Neuronal stem cell (in vitro differentiated cells): ENCODE measurements around the gene TNK1.

Experiments used
- DNase-seq: peaks from one replicate; pipeline ENCODE4 v3.0.0-alpha.2; 2013; ENCODE audit warnings: low spot score
- H2AFZ ChIP-seq: one replicate; pipeline ENCODE4 v1.6.1; 2013; ENCODE audit warnings: mild to moderate bottlenecking, low read length, inconsistent platforms
- H2AK5ac ChIP-seq: 2 replicates; pipeline ENCODE4 v1.6.1; 2013; ENCODE audit warnings: low read depth, mild to moderate bottlenecking, inconsistent platforms, low read length, moderate library complexity, mixed read lengths
- H2BK120ac ChIP-seq: 2 replicates; pipeline ENCODE4 v1.6.1; 2013; ENCODE audit warnings: low read depth, mild to moderate bottlenecking, inconsistent platforms, low read length, moderate library complexity, mixed read lengths
- H2BK12ac ChIP-seq: one replicate; pipeline ENCODE4 v1.6.1; 2013; ENCODE audit warnings: low read length, inconsistent platforms
- H2BK15ac ChIP-seq: 2 replicates; pipeline ENCODE4 v1.6.1; 2013; ENCODE audit warnings: mild to moderate bottlenecking, low read length, inconsistent platforms, mixed read lengths
- H2BK5ac ChIP-seq: one replicate; pipeline ENCODE4 v1.6.1; 2013; ENCODE audit warnings: inconsistent platforms, mild to moderate bottlenecking, low read length, moderate library complexity
- H3K14ac ChIP-seq: one replicate; pipeline ENCODE4 v1.6.1; 2013; ENCODE audit warnings: low read length, inconsistent platforms
- H3K18ac ChIP-seq: 2 replicates; pipeline ENCODE4 v1.6.1; 2013; ENCODE audit warnings: low read length, inconsistent platforms
- H3K23ac ChIP-seq: 2 replicates; pipeline ENCODE4 v1.6.1; 2013; ENCODE audit warnings: low read depth, mild to moderate bottlenecking, mixed read lengths, low read length, inconsistent platforms; ENCODE audit not compliant: poor library complexity
- H3K27ac ChIP-seq: replicated peaks from 3 replicates; pipeline ENCODE4 v1.5.1; 2013; ENCODE audit warnings: low read length, inconsistent platforms
- H3K27me3 ChIP-seq, 3 experiments: 2 replicates each; pipeline ENCODE4 v1.6.1; 2013; ENCODE audit warnings: low read length in 3 of 3, mild to moderate bottlenecking in 2 of 3, inconsistent platforms in 1 of 3, low read depth in 1 of 3, mixed read lengths in 1 of 3, moderate library complexity in 1 of 3; ENCODE audit not compliant: control insufficient read depth in 3 of 3, insufficient read depth in 3 of 3
- H3K36me3 ChIP-seq, 2 donors: replicated peaks in 1 of 2; 2 replicates each; pipeline ENCODE4 v1.6.1; 2013; ENCODE audit warnings: low read length in 2 of 2; ENCODE audit not compliant: control insufficient read depth in 2 of 2, insufficient read depth in 2 of 2
- H3K4ac ChIP-seq: 2 replicates; pipeline ENCODE4 v1.6.1; 2013; ENCODE audit warnings: inconsistent platforms, mild to moderate bottlenecking, low read length, moderate library complexity
- H3K4me1 ChIP-seq, 2 donors: 1 replicate in 1 of 2; 2 replicates in 1 of 2; pipeline ENCODE4 v1.6.1; 2013; ENCODE audit warnings: low read length in 2 of 2, low read depth in 1 of 2; ENCODE audit not compliant: control insufficient read depth in 2 of 2, insufficient read depth in 1 of 2
- H3K4me2 ChIP-seq: one replicate; pipeline ENCODE4 v1.6.1; 2013; ENCODE audit warnings: mild to moderate bottlenecking, low read length, inconsistent platforms; ENCODE audit not compliant: insufficient read depth, poor library complexity, severe bottlenecking
- H3K4me3 ChIP-seq, 2 donors: 2 replicates each; pipeline ENCODE4 v1.5.1; 2013; ENCODE audit warnings: low read length in 2 of 2, mild to moderate bottlenecking in 2 of 2, inconsistent platforms in 1 of 2, moderate library complexity in 1 of 2
- H3K79me1 ChIP-seq: one replicate; pipeline ENCODE4 v1.6.1; 2013; ENCODE audit warnings: low read depth, mild to moderate bottlenecking, inconsistent platforms, low read length, moderate library complexity
- H3K9ac ChIP-seq: one replicate; pipeline ENCODE4 v1.6.1; 2013; ENCODE audit warnings: mild to moderate bottlenecking, low read depth, low read length, inconsistent platforms; ENCODE audit not compliant: poor library complexity
- H3K9me3 ChIP-seq, 2 donors: replicated peaks in 1 of 2; 2 replicates each; pipeline versions ENCODE3 to v1.6.1; 2013; ENCODE audit warnings: low read length in 2 of 2, mild to moderate bottlenecking in 2 of 2, inconsistent platforms in 1 of 2, low read depth in 1 of 2, mixed read lengths in 1 of 2, moderate library complexity in 1 of 2; ENCODE audit not compliant: control insufficient read depth in 2 of 2, insufficient read depth in 1 of 2
- H4K8ac ChIP-seq: one replicate; pipeline ENCODE4 v1.6.1; 2013; ENCODE audit warnings: low read depth, mild to moderate bottlenecking, inconsistent platforms, low read length, moderate library complexity
- H4K91ac ChIP-seq: one replicate; pipeline ENCODE4 v1.6.1; 2013; ENCODE audit warnings: low read length, low read depth, mild to moderate bottlenecking, inconsistent platforms; ENCODE audit not compliant: poor library complexity
- WGBS, 2 donors: extraction: QIAGEN DNeasy Blood & Tissue Kit; methylation state at CpG; one replicate each; pipeline ENCODE4 v1.1.7; 2013; ENCODE audit warnings: missing lambda C conversion rate in 2 of 2, mixed read lengths in 1 of 2; ENCODE audit not compliant: insufficient read length in 2 of 2, insufficient replicate concordance in 1 of 2; ENCODE audit errors: extremely low coverage in 2 of 2; 5-methylcytosine and 5-hydroxymethylcytosine counted together

The TNK1 gene

DNA sequence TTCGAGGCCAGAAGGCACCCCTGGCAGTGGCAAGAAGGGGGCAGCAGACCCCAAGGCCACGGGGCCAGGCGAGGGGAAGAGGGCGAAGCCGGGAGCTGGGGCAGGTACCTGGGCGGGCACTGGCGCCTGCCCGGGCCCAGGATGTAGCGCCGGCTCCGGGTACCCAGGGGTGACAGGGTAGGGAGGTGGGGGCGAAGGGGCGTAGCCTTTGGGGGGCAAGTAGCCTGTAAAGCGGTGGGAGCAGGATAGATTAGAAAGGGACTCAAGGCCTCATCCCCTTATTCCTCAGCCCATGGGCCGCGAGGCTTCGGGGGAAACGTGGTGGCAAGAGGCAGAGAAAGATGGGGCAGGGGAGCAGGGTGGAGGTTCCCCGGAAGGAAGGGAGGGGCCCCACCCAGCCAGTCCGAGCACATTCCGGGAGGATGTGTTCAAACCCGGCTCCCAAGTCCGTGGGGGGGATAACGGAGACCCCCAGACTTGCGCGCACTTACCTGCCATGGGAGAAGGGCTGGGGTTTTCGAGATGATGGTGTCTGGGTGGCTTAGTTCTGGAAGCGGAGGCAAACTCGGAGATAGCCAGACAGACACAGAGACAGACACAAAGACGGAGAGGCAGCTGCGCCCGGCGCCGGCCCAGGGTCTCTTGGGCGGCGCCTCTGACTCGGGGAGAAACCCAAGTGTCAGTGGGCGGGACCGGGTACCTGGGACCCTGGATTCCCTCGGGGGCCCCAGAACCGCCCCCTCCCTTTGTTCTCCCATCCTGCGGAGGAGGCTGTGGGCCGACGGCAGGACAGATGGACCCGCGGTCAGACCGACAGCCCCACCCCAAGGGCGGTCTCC is 12.9 kb downstream of the TNK1 start:
- Histone ChIP-seq H3K4ac (peak overlapping the region; percentile 78), H3K36me3 (peaks cover 13 to 35% of the 10 kb centered on the region in 2 donors), H3K14ac (no peak overlapping the region), H3K79me1 (no peaks in the 10 kb centered on the region), H3K9me3 (peaks cover 0 to 1% of the 10 kb centered on the region in 2 donors), H3K4me3 (peak overlapping the region; percentile 56 to 88), H2AFZ (peak overlapping the region; percentile 97), H3K9ac (peak overlapping the region; percentile 82), H3K27ac (no peak overlapping the region), H2BK120ac (peak overlapping the region; percentile 82), H2BK5ac (peak overlapping the region; percentile 100), H3K4me1 (peaks cover 3 to 7% of the 10 kb centered on the region in 2 donors), H4K8ac (no peak overlapping the region), H3K23ac (peak overlapping the region; percentile 21), H3K27me3 (no peaks in the 10 kb centered on the region), H4K91ac (no peak overlapping the region), H2BK12ac (no peak overlapping the region), H3K4me2 (peak overlapping the region; percentile 99), H3K18ac (peak overlapping the region; percentile 91), H2AK5ac (peak overlapping the region; percentile 64), H2BK15ac (no peak overlapping the region)
- no peak for DNase-seq
- WGBS, 2 donors, result no CpG with 5 or more reads among the region's 48 CpGs

- Histone ChIP-seq H3K4ac (peak within 1 kb of the TSS; percentile 78), H3K9me3 (peaks cover 0 to 1% of the 10 kb centered on the region in 2 donors), H4K91ac (no peak within 1 kb of the TSS), H2AFZ (peak within 1 kb of the TSS; percentile 97), H3K23ac (peak within 1 kb of the TSS; percentile 73), H2BK15ac (peak within 1 kb of the TSS; percentile 94), H3K18ac (peak within 1 kb of the TSS; percentile 94), H2BK12ac (no peak within 1 kb of the TSS), H3K27me3 (no peaks in the 10 kb centered on the region), H3K4me2 (peak within 1 kb of the TSS; percentile 99), H3K79me1 (no peaks in the 10 kb centered on the region), H3K9ac (peak within 1 kb of the TSS; percentile 96), H2AK5ac (peak within 1 kb of the TSS; percentile 83), H2BK5ac (peak within 1 kb of the TSS; percentile 100), H2BK120ac (peak within 1 kb of the TSS; percentile 82), H3K27ac (peak within 1 kb of the TSS; percentile 94), H4K8ac (no peak within 1 kb of the TSS), H3K36me3 (peaks cover 9 to 28% of the 10 kb centered on the region in 2 donors), H3K4me1 (peaks cover 3 to 7% of the 10 kb centered on the region in 2 donors), H3K4me3 (peak within 1 kb of the TSS; percentile 56 to 88), H3K14ac (peak within 1 kb of the TSS; percentile 94)
- WGBS, 2 donors, result no CpG with 5 or more reads among the region's 71 CpGs
- DNase-seq, result peak; percentile 77
Measured at GRCh38 chr17:7394452-7395191, 13.7 kb downstream of the TNK1 start, which contains the start of gene PLSCR3. PLSCR3 (minus strand) TSS chr17:7394525; CDS start chr17:7394110, 415 bp downstream.

DNA sequence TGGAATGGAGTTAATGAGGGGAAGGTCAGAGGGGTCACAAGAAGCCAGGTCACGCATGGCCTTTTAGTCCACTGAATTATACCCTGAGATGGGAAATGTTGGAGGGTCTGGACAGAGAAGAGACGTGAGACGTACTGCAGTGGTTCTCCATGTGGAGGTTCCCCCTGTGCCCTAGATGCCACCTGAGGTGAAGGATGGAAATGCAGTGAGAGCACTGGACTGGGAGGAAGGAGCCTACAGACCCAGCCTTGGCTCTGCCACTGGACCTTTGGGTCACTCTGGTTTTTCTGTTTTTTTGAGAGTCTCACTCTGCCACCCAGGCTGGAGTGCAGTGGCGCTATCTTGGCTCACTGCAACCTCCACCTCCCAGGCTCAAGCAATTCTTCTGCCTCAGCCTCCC is 15.3 kb downstream of the TNK1 start:
- no peak overlapping the region for H3K18ac ChIP-seq
- peaks cover 3 to 15% of the 10 kb centered on the region in 2 donors for H3K36me3 ChIP-seq
- H3K14ac ChIP-seq, result no peak overlapping the region
- H3K4me1 ChIP-seq, result peaks cover 3 to 7% of the 10 kb centered on the region in 2 donors
- no peak overlapping the region for H2AK5ac ChIP-seq
- no peak overlapping the region for H3K4ac ChIP-seq
- no peaks in the 10 kb centered on the region for H3K79me1 ChIP-seq
- no peak overlapping the region for H3K9ac ChIP-seq
- peaks cover 0 to 1% of the 10 kb centered on the region in 2 donors for H3K9me3 ChIP-seq
- DNase-seq, result no peak
- no peak overlapping the region for H3K4me3 ChIP-seq
- H4K8ac ChIP-seq, result no peak overlapping the region
- no peak overlapping the region for H3K27ac ChIP-seq
- no peak overlapping the region for H2AFZ ChIP-seq
- no peak overlapping the region for H3K4me2 ChIP-seq
- no CpG with 5 or more reads among the region's 4 CpGs for WGBS, 2 donors
- H2BK15ac ChIP-seq, result no peak overlapping the region
- no peak overlapping the region for H2BK12ac ChIP-seq
- no peaks in the 10 kb centered on the region for H3K27me3 ChIP-seq
- no peak overlapping the region for H4K91ac ChIP-seq
- no peak overlapping the region for H3K23ac ChIP-seq
- H2BK120ac ChIP-seq, result no peak overlapping the region
- no peak overlapping the region for H2BK5ac ChIP-seq

DNA sequence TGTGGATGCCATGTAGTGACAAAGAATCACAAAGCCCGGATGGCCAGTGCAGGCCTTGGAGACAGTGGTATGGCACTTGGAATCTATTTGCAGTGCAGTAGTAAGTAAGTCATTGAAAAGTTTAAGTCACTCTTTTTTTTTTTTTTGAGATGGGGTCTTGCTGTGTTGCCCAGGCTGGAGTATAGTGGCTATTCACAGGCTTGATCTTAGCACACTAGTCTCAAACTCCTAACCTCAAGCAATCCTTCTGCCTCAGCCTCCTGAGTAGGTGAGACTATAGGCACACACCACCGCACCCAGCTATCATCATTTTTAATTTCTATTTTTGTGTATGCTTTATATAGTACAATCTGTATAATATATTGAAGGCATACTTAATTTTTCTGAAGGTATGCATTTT is 17.7 kb downstream of the TNK1 start:
- Histone ChIP-seq H3K27ac (no peak overlapping the region), H3K27me3 (no peaks in the 10 kb centered on the region), H2BK5ac (no peak overlapping the region), H3K9me3 (peaks cover 0 to 1% of the 10 kb centered on the region in 2 donors), H2AFZ (no peak overlapping the region), H2BK12ac (no peak overlapping the region), H3K4me2 (no peak overlapping the region), H3K23ac (no peak overlapping the region), H3K14ac (no peak overlapping the region), H3K4me3 (no peak overlapping the region), H2BK120ac (no peak overlapping the region), H3K36me3 (peaks cover 0 to 5% of the 10 kb centered on the region in 2 donors), H2BK15ac (no peak overlapping the region), H3K4me1 (peaks cover 10% of the 10 kb centered on the region in 2 donors), H3K18ac (no peak overlapping the region), H2AK5ac (no peak overlapping the region), H3K4ac (no peak overlapping the region), H4K91ac (no peak overlapping the region), H3K79me1 (peaks cover 2% of the 10 kb centered on the region), H3K9ac (no peak overlapping the region), H4K8ac (peak overlapping the region; percentile 43)
- DNase-seq, result no peak
- no CpG with 5 or more reads among the region's 2 CpGs for WGBS, 2 donors
